ENCODE results near the gene GLB1L. TPM values are rescaled to one million over a fixed set of nuclear protein-coding genes. Genes with fewer than 3 reads are reported as not detected.
A peak's percentile ranks its signal among the peaks of the same experiment; 100 is the strongest.
"Not testable (repeated sequence)": the region's sequence is repeated elsewhere in the genome, so short reads cannot be mapped to it uniquely, and the experiment has no call there.

GLB1L gene
- total RNA-seq, 1 donor from 2014 or later: 22.8 TPM

DNA sequence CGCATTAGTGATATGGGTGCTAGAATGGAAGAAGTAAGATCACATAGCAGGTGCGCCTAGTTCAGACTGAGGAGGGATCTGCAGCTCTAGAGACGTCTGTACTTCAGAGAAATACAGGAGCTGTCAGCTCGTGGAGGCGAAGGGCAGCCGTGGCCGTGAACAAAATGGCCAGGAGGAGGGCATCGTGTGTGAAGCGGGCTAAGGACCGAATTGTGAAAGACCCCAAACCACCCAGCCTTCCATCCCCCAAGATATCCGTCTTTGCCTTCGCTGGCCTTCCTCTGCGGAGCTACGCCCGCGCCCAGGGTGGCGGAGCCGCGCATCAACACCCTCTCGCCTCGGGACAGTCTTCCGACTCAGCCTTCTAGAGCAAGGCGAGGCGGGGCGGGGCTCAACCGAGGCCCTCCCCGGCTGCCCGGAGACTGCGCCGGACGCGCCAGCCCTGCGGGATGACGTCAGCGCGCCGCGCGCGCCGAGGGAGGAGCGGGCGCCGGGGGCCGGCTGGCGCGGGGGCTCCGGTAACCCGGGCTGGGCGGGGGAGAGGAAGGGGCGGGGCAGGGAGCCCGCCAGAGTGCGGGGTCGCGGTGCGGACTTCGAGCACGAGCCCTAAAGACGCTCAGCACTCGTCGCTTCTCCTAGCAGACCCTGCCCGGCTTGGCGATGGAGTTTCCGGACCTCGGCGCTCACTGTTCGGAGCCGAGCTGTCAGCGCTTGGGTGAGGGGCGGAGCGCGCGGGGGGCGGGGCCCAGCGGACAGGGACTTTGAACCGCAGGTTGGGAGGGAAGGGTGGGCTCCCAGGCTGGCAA lies 38.7 kb downstream of the GLB1L start, which contains the start of gene ZFAND2B:
Gene ZFAND2B, plus strand, starts transcription at position 455 of the 806 bp plus-strand sequence. Its CDS starts 206 bp downstream, at position 661.
- peaks cover 0 to 13% of the 10 kb centered on the region in 2 donors for H3K36me3 ChIP-seq
- peak in 1 of 2 donors; percentile 95 for DNase-seq (ENCODE audit: extremely low spot score in 2 of 2)
- H3K27ac ChIP-seq: peak within 1 kb of the TSS; percentile 97
- H3K4me3 ChIP-seq: peak within 1 kb of the TSS; percentile 63 to 79
- intact Hi-C loops (cut with DNase I): no loop called here
- H3K4me1 ChIP-seq: peaks cover 22% of the 10 kb centered on the region
- TF ChIP-seq, protein P1, sequence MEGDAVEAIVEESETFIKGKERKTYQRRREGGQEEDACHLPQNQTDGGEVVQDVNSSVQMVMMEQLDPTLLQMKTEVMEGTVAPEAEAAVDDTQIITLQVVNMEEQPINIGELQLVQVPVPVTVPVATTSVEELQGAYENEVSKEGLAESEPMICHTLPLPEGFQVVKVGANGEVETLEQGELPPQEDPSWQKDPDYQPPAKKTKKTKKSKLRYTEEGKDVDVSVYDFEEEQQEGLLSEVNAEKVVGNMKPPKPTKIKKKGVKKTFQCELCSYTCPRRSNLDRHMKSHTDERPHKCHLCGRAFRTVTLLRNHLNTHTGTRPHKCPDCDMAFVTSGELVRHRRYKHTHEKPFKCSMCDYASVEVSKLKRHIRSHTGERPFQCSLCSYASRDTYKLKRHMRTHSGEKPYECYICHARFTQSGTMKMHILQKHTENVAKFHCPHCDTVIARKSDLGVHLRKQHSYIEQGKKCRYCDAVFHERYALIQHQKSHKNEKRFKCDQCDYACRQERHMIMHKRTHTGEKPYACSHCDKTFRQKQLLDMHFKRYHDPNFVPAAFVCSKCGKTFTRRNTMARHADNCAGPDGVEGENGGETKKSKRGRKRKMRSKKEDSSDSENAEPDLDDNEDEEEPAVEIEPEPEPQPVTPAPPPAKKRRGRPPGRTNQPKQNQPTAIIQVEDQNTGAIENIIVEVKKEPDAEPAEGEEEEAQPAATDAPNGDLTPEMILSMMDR (IDR thresholded peaks at IDR 0.05): peak in 1 of 3 experiments; percentile 30
- TF ChIP-seq POLR2A (IDR thresholded peaks at IDR 0.05) (peak; percentile 96), POLR2AphosphoS5 (IDR thresholded peaks at IDR 0.05; ENCODE audit: insufficient read depth in 1 of 2, low read depth in 1 of 2) (peak; percentile 75 to 97)
- H3K27me3 ChIP-seq: no peaks in the 10 kb centered on the region
- no peaks in the 10 kb centered on the region for H3K9me3 ChIP-seq

DNA sequence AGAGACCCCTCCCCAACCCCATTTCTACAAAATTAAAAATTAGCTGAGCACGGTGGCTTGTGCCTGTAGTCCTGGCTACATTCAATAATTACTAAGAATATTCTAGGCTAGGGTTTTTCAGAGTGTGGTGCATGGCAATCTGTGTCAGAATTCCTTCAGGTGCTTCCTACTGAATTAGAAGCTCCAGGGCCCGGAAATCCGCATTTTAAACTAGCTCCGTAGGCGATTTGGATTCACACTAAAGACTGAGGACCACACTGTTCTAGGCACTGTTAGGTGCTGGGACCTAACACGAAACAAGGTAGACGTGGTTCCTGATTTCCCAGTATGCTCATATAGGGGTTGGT lies 39.3 kb downstream of the GLB1L start:
- Histone ChIP-seq H3K27me3 (no peaks in the 10 kb centered on the region), H3K36me3 (peaks cover 0 to 13% of the 10 kb centered on the region in 2 donors), H3K9me3 (no peaks in the 10 kb centered on the region), H3K4me1 (peaks cover 22% of the 10 kb centered on the region), H3K27ac (peak overlapping the region; percentile 97), H3K4me3 (peak overlapping the region; percentile 63 to 79)
- no peak for DNase-seq (ENCODE audit: extremely low spot score in 2 of 2)
- TF ChIP-seq, protein P1 (IDR thresholded peaks at IDR 0.05): no peak
- TF ChIP-seq POLR2A (IDR thresholded peaks at IDR 0.05) (no peak), POLR2AphosphoS5 (IDR thresholded peaks at IDR 0.05; ENCODE audit: insufficient read depth in 1 of 2, low read depth in 1 of 2) (no peak)
- intact Hi-C loops (cut with DNase I): no loop called here

- TF ChIP-seq POLR2AphosphoS5 (IDR thresholded peaks at IDR 0.05; ENCODE audit: insufficient read depth in 1 of 2, low read depth in 1 of 2): no peak
- TF ChIP-seq, protein P1 (IDR thresholded peaks at IDR 0.05): no peak
- TF ChIP-seq POLR2A (IDR thresholded peaks at IDR 0.05): no peak
- Histone ChIP-seq H3K4me3 (no peak overlapping the region), H3K27ac (no peak overlapping the region), H3K4me1 (peaks cover 22% of the 10 kb centered on the region), H3K9me3 (no peaks in the 10 kb centered on the region), H3K27me3 (no peaks in the 10 kb centered on the region), H3K36me3 (peaks cover 0 to 9% of the 10 kb centered on the region in 2 donors)
- peak in 1 of 2 donors; percentile 11 for DNase-seq (ENCODE audit: extremely low spot score in 2 of 2)
- intact Hi-C loops (cut with DNase I): no loop called here
These were observed 40.1 kb downstream of the GLB1L start for GRCh38 chr2:219205165-219205538.

DNA sequence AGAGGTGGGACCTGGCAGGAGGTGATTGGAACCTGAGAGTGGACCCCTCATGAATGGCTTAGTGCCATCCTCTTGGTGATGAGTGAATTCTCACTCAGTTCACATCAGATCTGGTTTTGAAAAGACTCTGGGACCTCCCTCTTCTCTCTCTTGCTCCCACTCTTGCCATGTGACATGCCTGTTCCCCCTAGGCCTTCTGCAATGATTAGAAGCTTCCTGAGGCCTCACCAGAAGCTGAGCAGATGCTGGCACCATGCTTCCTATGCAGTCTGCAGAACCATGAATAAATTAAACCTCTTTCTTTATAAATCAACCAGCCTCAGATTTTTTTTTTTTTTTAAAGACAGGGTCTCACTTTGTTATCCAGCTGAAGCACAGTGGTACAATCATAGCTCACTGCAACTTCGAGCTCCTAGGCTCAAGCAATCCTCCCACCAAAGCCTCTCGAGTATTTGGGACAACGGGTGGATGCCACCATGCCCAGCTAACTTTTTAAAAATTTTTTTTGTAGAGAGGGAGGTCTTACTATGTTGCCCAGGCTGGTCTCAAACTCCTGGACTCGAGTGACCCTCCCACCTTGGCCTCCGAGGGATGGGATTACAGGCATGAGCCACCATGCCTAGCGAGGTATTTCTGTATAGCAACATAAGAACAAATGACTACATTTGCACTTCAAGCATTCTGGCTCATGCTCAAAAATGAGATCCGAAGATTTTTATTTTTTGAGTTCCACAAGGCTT lies 40.6 kb downstream of the GLB1L start:
- Histone ChIP-seq H3K4me3 (no peak overlapping the region), H3K36me3 (peaks cover 0 to 8% of the 10 kb centered on the region in 2 donors), H3K27me3 (no peaks in the 10 kb centered on the region), H3K4me1 (peaks cover 22% of the 10 kb centered on the region), H3K9me3 (no peaks in the 10 kb centered on the region), H3K27ac (no peak overlapping the region)
- TF ChIP-seq POLR2AphosphoS5 (IDR thresholded peaks at IDR 0.05; ENCODE audit: insufficient read depth in 1 of 2, low read depth in 1 of 2) (no peak), POLR2A (IDR thresholded peaks at IDR 0.05) (no peak)
- TF ChIP-seq, protein P1 (IDR thresholded peaks at IDR 0.05): no peak
- intact Hi-C loops (cut with DNase I): no loop called here
- DNase-seq (ENCODE audit: extremely low spot score in 2 of 2): peak in 1 of 2 donors; percentile 77

- intact Hi-C loops (cut with DNase I); H3K27me3 ChIP-seq; H3K4me1 ChIP-seq; DNase-seq (ENCODE audit: extremely low spot score in 2 of 2); H3K9me3 ChIP-seq; H3K27ac ChIP-seq; H3K4me3 ChIP-seq; H3K36me3 ChIP-seq: not testable (repeated sequence)
These were observed 43.9 kb downstream of the GLB1L start for GRCh38 chr2:219201331-219201730.

DNA sequence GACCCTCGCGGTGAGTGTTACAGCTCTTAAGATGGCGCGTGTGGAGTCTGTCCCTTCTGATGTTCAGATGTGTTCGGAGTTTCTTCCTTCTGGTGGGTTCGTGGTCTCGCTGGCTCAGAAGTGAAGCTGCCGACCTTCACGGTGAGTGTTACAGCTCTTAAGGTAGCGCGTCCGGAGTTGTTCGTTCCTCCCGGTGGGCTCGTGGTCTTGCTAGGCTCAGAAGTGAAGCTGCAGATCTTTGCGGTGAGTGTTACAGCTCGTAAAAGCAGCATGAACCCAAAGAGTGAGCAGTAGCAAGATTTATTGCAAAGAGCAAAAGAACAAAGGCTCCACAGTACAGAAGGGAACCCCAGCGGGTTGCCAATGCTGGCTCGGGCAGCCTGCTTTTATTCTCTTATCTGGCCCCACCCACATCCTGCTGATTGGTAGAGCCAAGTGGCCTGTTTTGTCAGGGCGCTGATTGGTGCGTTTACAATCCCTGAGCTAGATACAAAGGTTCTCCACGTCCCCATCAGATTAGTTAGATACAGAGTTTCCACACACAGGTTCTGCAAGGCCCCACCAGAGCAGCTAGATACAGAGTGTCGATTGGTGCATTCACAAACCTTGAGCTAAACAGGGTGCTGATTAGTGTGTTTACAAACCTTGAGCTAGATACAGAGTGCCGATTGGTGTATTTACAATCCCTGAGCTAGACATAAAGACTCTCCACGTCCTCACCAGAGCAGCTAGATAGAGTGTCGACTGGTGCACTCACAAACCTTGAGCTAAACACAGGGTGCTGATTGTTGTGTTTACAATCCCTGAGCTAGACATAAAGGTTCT lies 44.5 kb downstream of the GLB1L start:
- DNase-seq (ENCODE audit: extremely low spot score in 2 of 2); intact Hi-C loops (cut with DNase I); H3K9me3 ChIP-seq; H3K4me1 ChIP-seq; H3K27ac ChIP-seq; H3K36me3 ChIP-seq; H3K4me3 ChIP-seq; H3K27me3 ChIP-seq: not testable (repeated sequence)

Measured in vagina (tissue), 2 donors.